DND-41 (cell line): ENCODE measurements around the gene PRKCB.

Experiments
- EZH2 ChIP-seq: IDR thresholded peaks from 3 replicates; pipeline ENCODE4 v1.6.1; 2012; ENCODE audit warnings: borderline replicate concordance, low read depth, mild to moderate bottlenecking, moderate library complexity, low read length, inconsistent platforms; ENCODE audit not compliant: severe bottlenecking
- TF ChIP-seq, protein P1 (sequence below): IDR thresholded peaks from 2 replicates; pipeline ENCODE4 v1.5.1; 2012; ENCODE audit warnings: borderline replicate concordance, low read length, moderate library complexity, mild to moderate bottlenecking; ENCODE audit not compliant: poor library complexity, severe bottlenecking; ENCODE audit errors: extremely low read depth

GRCh38 chr16:23898682-23899430 is 63.1 kb downstream of the PRKCB start:
- TF ChIP-seq, protein P1, sequence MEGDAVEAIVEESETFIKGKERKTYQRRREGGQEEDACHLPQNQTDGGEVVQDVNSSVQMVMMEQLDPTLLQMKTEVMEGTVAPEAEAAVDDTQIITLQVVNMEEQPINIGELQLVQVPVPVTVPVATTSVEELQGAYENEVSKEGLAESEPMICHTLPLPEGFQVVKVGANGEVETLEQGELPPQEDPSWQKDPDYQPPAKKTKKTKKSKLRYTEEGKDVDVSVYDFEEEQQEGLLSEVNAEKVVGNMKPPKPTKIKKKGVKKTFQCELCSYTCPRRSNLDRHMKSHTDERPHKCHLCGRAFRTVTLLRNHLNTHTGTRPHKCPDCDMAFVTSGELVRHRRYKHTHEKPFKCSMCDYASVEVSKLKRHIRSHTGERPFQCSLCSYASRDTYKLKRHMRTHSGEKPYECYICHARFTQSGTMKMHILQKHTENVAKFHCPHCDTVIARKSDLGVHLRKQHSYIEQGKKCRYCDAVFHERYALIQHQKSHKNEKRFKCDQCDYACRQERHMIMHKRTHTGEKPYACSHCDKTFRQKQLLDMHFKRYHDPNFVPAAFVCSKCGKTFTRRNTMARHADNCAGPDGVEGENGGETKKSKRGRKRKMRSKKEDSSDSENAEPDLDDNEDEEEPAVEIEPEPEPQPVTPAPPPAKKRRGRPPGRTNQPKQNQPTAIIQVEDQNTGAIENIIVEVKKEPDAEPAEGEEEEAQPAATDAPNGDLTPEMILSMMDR = no peak
- TF ChIP-seq EZH2 = no peak
